PC-3 (cell line): ENCODE data around the gene SMIM10. TPM values are rescaled to one million over a fixed set of nuclear protein-coding genes. Genes with fewer than 3 reads are reported as not detected.

Source experiments
- ATAC-seq: fragments of 200-7000 bp; cut with Tn5 transposase; 2 replicates; pipeline ENCODE4 v1.9.1; 2020; ENCODE audit warnings: mild to moderate bottlenecking, moderate library complexity
- BruUV-seq: library from RNA; stranded (reverse); fragments of 400-500 nt; replicated peaks from 2 replicates; lab custom pipeline; 2021; lab: Mats Ljungman, UMichigan
- CTCF ChIA-PET: fragments of 300-600 bp; sonication (Branson Sonifier 250); formaldehyde crosslinking; loops from one replicate; lab custom pipeline; 2022; ENCODE audit warnings: antibody characterized with exemption; lab: Charles Lee
- POLR2A ChIA-PET: fragments of 300-600 bp; sonication (Branson Sonifier 250); formaldehyde crosslinking; loops from one replicate; lab custom pipeline; 2022; ENCODE audit warnings: antibody characterized with exemption; ENCODE audit not compliant: unreplicated experiment; lab: Charles Lee
- DNase-seq: peaks from one replicate; pipeline ENCODE4 v3.0.0-alpha.2; 2015
- H2AFZ ChIP-seq: fragments of 300-600 bp; sonication (generic); 2 replicates; pipeline ENCODE4 v1.6.0; 2016; ENCODE audit warnings: antibody characterized with exemption, low read length
- H3F3A ChIP-seq: fragments of 300-600 bp; sonication (generic); one replicate; pipeline ENCODE4 v1.6.0; 2017; ENCODE audit warnings: antibody characterized with exemption, low read length, control low read depth, mild to moderate bottlenecking; ENCODE audit not compliant: unreplicated experiment
- H3K27ac ChIP-seq: fragments of 300-600 bp; sonication (generic); 2 replicates; pipeline ENCODE4 v1.5.1; 2016; ENCODE audit warnings: mild to moderate bottlenecking, low read length
- H3K27me3 ChIP-seq: fragments of 300-600 bp; sonication (generic); 2 replicates; pipeline ENCODE4 v1.6.1; 2016; ENCODE audit warnings: low read length, mixed read lengths
- H3K36me3 ChIP-seq: fragments of 300-600 bp; sonication (generic); 2 replicates; pipeline ENCODE4 v1.6.1; 2016; ENCODE audit warnings: low read depth, mixed run types, low read length, mixed read lengths
- H3K4me1 ChIP-seq: fragments of 300-600 bp; sonication (generic); 2 replicates; pipeline ENCODE4 v1.5.1; 2016; ENCODE audit warnings: low read length; ENCODE audit not compliant: insufficient read depth
- H3K4me2 ChIP-seq: fragments of 300-600 bp; sonication (generic); 2 replicates; pipeline ENCODE4 v1.6.0; 2016; ENCODE audit warnings: low read length
- H3K4me3 ChIP-seq: fragments of 300-600 bp; sonication (generic); 2 replicates; pipeline ENCODE4 v1.5.1; 2016; ENCODE audit warnings: mild to moderate bottlenecking, low read length, mixed read lengths
- H3K79me2 ChIP-seq: fragments of 300-600 bp; sonication (generic); 2 replicates; pipeline ENCODE4 v1.6.1; 2017; ENCODE audit warnings: low read length, mixed read lengths
- H3K9ac ChIP-seq: fragments of 300-600 bp; sonication (generic); 2 replicates; pipeline ENCODE4 v1.6.0; 2016; ENCODE audit warnings: mild to moderate bottlenecking, low read length
- H3K9me2 ChIP-seq: fragments of 300-600 bp; sonication (generic); replicated peaks from 2 replicates; pipeline ENCODE4 v1.6.1; 2016; ENCODE audit warnings: mixed run types, low read length, mixed read lengths
- H3K9me3 ChIP-seq: fragments of 300-600 bp; sonication (generic); 2 replicates; pipeline ENCODE4 v1.6.1; 2016; ENCODE audit warnings: low read length, mixed read lengths
- H4K20me1 ChIP-seq: fragments of 300-600 bp; sonication (generic); 2 replicates; pipeline ENCODE4 v1.6.1; 2016; ENCODE audit warnings: low read length, mixed read lengths
- EZH2 ChIP-seq: fragments of 300-600 bp; sonication (generic); IDR thresholded peaks from one replicate; pipeline ENCODE4 v1.6.1; 2017; ENCODE audit warnings: antibody characterized with exemption, mild to moderate bottlenecking, low read length; ENCODE audit not compliant: unreplicated experiment
- EZH2phosphoT487 ChIP-seq: fragments of 300-600 bp; sonication (generic); IDR thresholded peaks from 2 replicates; pipeline ENCODE4 v1.6.1; 2018; ENCODE audit warnings: mild to moderate bottlenecking, antibody characterized with exemption, low read length, borderline replicate concordance
- intact Hi-C: fragments of 100-400 bp; cut with micrococcal nuclease; formaldehyde crosslinking; loops from 2 replicates; pipeline ENCODE4 v1.9.0; 2023
- total RNA-seq: library from RNA; depleted of rRNA; stranded (reverse); fragments of >200 nt; gene quantifications from 2 replicates; pipeline ENCODE4 v1.2.3, GENCODE V29; 2014
- TF ChIP-seq, protein P1 (sequence below): fragments of 300-600 bp; sonication (generic); conservative IDR thresholded peaks from 2 replicates; pipeline ENCODE4 v1.5.1; 2017; ENCODE audit warnings: antibody characterized with exemption, low read depth, mild to moderate bottlenecking, low read length

Gene SMIM10
- total RNA-seq, 1 experiment from 2014 or later, result not detected

DNA sequence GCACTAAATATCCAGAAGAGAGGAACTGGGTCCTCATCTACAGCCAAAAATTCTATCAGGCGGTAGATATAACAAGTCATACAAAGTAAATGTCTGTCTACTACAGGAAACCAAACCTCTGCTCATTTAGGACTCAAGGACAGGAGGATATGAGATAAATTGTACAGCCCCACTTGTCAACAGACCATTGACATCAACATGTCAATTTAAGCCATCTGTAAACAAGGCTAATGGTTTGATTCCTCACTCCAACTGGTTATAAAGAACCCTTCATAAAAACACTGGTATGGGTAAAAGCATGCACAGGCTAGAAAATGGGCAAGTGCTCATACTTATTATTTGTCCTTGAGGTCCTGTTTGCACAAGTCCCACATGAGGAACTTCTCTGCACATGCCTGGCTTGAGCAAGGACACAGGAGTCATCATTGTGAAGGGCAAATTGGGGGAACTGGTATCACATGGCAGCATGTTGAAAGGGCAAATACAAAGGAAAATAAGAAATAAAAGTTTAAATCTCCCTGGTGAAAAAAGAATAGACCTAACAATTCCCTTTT is 18.3 kb downstream of the SMIM10 start:
- Histone ChIP-seq H3F3A (no peaks in the 10 kb centered on the region), H3K36me3 (no peaks in the 10 kb centered on the region), H3K4me3 (no peak overlapping the region), H3K4me1 (peaks cover 4% of the 10 kb centered on the region; the same call in 1 of the 2 replicates), H3K9me2 (no peaks in the 10 kb centered on the region), H3K4me2 (no peak overlapping the region), H3K79me2 (no peaks in the 10 kb centered on the region), H2AFZ (no peak overlapping the region), H3K9me3 (no peaks in the 10 kb centered on the region), H3K27ac (no peak overlapping the region), H4K20me1 (no peaks in the 10 kb centered on the region), H3K9ac (no peak overlapping the region), H3K27me3 (no peaks in the 10 kb centered on the region)
- BruUV-seq, result no TSS peak
- no peak for DNase-seq
- ATAC-seq, result no peak
- TF ChIP-seq, protein P1, sequence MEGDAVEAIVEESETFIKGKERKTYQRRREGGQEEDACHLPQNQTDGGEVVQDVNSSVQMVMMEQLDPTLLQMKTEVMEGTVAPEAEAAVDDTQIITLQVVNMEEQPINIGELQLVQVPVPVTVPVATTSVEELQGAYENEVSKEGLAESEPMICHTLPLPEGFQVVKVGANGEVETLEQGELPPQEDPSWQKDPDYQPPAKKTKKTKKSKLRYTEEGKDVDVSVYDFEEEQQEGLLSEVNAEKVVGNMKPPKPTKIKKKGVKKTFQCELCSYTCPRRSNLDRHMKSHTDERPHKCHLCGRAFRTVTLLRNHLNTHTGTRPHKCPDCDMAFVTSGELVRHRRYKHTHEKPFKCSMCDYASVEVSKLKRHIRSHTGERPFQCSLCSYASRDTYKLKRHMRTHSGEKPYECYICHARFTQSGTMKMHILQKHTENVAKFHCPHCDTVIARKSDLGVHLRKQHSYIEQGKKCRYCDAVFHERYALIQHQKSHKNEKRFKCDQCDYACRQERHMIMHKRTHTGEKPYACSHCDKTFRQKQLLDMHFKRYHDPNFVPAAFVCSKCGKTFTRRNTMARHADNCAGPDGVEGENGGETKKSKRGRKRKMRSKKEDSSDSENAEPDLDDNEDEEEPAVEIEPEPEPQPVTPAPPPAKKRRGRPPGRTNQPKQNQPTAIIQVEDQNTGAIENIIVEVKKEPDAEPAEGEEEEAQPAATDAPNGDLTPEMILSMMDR, result no peak
- TF ChIP-seq EZH2 (no peak), EZH2phosphoT487 (no peak)
- CTCF ChIA-PET, result no interaction called here
- POLR2A ChIA-PET, result no interaction called here
- intact Hi-C loops, result no loop called here

DNA sequence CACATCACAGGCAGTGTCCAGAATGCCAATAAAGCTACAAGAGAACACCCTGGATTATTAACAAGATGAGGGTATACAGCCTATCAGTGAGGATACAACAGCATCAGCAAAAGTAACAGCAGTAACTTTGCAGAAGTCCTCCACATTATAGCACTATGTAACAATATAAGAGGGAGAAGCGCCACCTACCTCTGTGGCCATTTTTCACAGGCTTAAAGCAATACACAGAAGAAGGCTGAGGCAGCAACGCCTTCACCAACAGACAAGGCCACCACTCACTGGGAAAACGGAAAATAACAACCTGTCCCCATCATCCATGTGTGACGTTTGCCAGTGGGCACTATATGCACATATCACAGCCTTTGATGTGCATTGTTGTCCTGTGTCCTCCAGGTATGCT is 19.0 kb downstream of the SMIM10 start:
- H3K9me2 ChIP-seq, result no peaks in the 10 kb centered on the region
- no peak overlapping the region for H3K4me2 ChIP-seq
- no peaks in the 10 kb centered on the region for H3K27me3 ChIP-seq
- intact Hi-C loops, result no loop called here
- POLR2A ChIA-PET, result no interaction called here
- H3K4me3 ChIP-seq, result no peak overlapping the region
- CTCF ChIA-PET, result no interaction called here
- no peaks in the 10 kb centered on the region for H3K79me2 ChIP-seq
- no peak overlapping the region for H2AFZ ChIP-seq
- H4K20me1 ChIP-seq, result no peaks in the 10 kb centered on the region
- no TSS peak for BruUV-seq
- no peaks in the 10 kb centered on the region for H3F3A ChIP-seq
- TF ChIP-seq EZH2phosphoT487, result no peak
- TF ChIP-seq EZH2, result no peak
- TF ChIP-seq, protein P1, result no peak
- ATAC-seq (no peak), DNase-seq (no peak)
- H3K4me1 ChIP-seq, result no peaks in the 10 kb centered on the region
- H3K9me3 ChIP-seq, result no peaks in the 10 kb centered on the region
- H3K27ac ChIP-seq, result no peak overlapping the region
- H3K36me3 ChIP-seq, result no peaks in the 10 kb centered on the region
- H3K9ac ChIP-seq, result no peak overlapping the region

DNA sequence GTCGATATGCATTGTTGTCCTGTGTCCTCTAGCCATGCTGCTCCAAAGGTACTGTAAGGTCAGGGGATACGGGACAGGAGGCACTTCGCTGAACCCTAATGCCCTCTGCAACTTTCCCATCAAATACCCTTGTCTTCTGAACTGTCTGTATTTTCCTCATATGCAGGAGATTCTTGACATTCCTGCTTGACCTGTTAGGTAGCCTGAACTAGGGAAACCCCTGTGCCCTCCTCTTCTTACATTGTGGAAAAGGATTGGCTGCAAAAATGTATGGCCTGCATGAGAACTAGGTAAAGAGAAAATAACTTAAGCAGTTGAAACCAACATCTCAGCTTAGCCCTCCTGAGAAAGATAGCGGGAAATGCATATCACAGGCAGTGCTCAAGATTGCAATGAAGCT is 20.1 kb downstream of the SMIM10 start:
- Histone ChIP-seq H3F3A (no peaks in the 10 kb centered on the region), H2AFZ (no peak overlapping the region), H3K9me3 (no peaks in the 10 kb centered on the region), H3K4me3 (no peak overlapping the region), H4K20me1 (no peaks in the 10 kb centered on the region), H3K36me3 (no peaks in the 10 kb centered on the region), H3K4me2 (no peak overlapping the region), H3K27me3 (no peaks in the 10 kb centered on the region), H3K9me2 (no peaks in the 10 kb centered on the region), H3K4me1 (no peaks in the 10 kb centered on the region), H3K27ac (no peak overlapping the region), H3K9ac (no peak overlapping the region), H3K79me2 (no peaks in the 10 kb centered on the region)
- intact Hi-C loops, result no loop called here
- no TSS peak for BruUV-seq
- ChIA-PET POLR2A (no interaction called here), CTCF (no interaction called here)
- ATAC-seq (no peak), DNase-seq (no peak)
- TF ChIP-seq EZH2 (no peak), EZH2phosphoT487 (no peak)
- TF ChIP-seq, protein P1, result no peak
